ENCODE results near the gene SOX30.

Gene SOX30

GRCh38 chr5:157602505-157602904, 49.7 kb downstream of the SOX30 start:
- Histone ChIP-seq H3K4me1 (ENCODE audit: control insufficient read depth, insufficient read depth, low read length) (no peaks in the 10 kb centered on the region), H3K9ac (ENCODE audit: low read length) (no peak overlapping the region), H3K36me3 (ENCODE audit: control insufficient read depth, insufficient read depth, low read length, severe bottlenecking) (no peaks in the 10 kb centered on the region), H3K27me3 (replicated peaks; ENCODE audit: control insufficient read depth, insufficient read depth, low read length) (no peaks in the 10 kb centered on the region), H3K4me3 (ENCODE audit: low read length) (no peak overlapping the region), H3K9me3 (ENCODE audit: control insufficient read depth, low read length) (no peaks in the 10 kb centered on the region)
- DNase-seq (ENCODE audit: low read depth), result no peak

- no peaks in the 10 kb centered on the region for H3K4me1 ChIP-seq (ENCODE audit: control insufficient read depth, insufficient read depth, low read length)
- no peak overlapping the region for H3K4me3 ChIP-seq (ENCODE audit: low read length)
- H3K36me3 ChIP-seq (ENCODE audit: control insufficient read depth, insufficient read depth, low read length, severe bottlenecking), result no peaks in the 10 kb centered on the region
- H3K9me3 ChIP-seq (ENCODE audit: control insufficient read depth, low read length), result no peaks in the 10 kb centered on the region
- no peaks in the 10 kb centered on the region for H3K27me3 ChIP-seq (replicated peaks; ENCODE audit: control insufficient read depth, insufficient read depth, low read length)
- no peak for DNase-seq (ENCODE audit: low read depth)
- H3K9ac ChIP-seq (ENCODE audit: low read length), result no peak overlapping the region
These were observed 52.0 kb downstream of the SOX30 start for GRCh38 chr5:157600252-157600651.

- DNase-seq (ENCODE audit: low read depth), result no peak
- no peaks in the 10 kb centered on the region for H3K36me3 ChIP-seq (ENCODE audit: control insufficient read depth, insufficient read depth, low read length, severe bottlenecking)
- H3K4me3 ChIP-seq (ENCODE audit: low read length), result no peak overlapping the region
- H3K9me3 ChIP-seq (ENCODE audit: control insufficient read depth, low read length), result no peaks in the 10 kb centered on the region
- no peak overlapping the region for H3K9ac ChIP-seq (ENCODE audit: low read length)
- H3K27me3 ChIP-seq (replicated peaks; ENCODE audit: control insufficient read depth, insufficient read depth, low read length), result no peaks in the 10 kb centered on the region
- H3K4me1 ChIP-seq (ENCODE audit: control insufficient read depth, insufficient read depth, low read length), result no peaks in the 10 kb centered on the region
These were observed 52.7 kb downstream of the SOX30 start for GRCh38 chr5:157599565-157599964.

- no peak overlapping the region for H3K9ac ChIP-seq (ENCODE audit: low read length)
- no peak overlapping the region for H3K4me3 ChIP-seq (ENCODE audit: low read length)
- H3K36me3 ChIP-seq (ENCODE audit: control insufficient read depth, insufficient read depth, low read length, severe bottlenecking), result no peaks in the 10 kb centered on the region
- DNase-seq (ENCODE audit: low read depth), result no peak
- H3K4me1 ChIP-seq (ENCODE audit: control insufficient read depth, insufficient read depth, low read length), result no peaks in the 10 kb centered on the region
- H3K27me3 ChIP-seq (replicated peaks; ENCODE audit: control insufficient read depth, insufficient read depth, low read length), result no peaks in the 10 kb centered on the region
- H3K9me3 ChIP-seq (ENCODE audit: control insufficient read depth, low read length), result no peaks in the 10 kb centered on the region
These were observed 53.8 kb downstream of the SOX30 start for GRCh38 chr5:157598350-157598936.

GRCh38 chr5:157597277-157597676, 55.0 kb downstream of the SOX30 start:
- no peak for DNase-seq (ENCODE audit: low read depth)
- Histone ChIP-seq H3K36me3 (ENCODE audit: control insufficient read depth, insufficient read depth, low read length, severe bottlenecking) (no peaks in the 10 kb centered on the region), H3K4me1 (ENCODE audit: control insufficient read depth, insufficient read depth, low read length) (no peaks in the 10 kb centered on the region), H3K9me3 (ENCODE audit: control insufficient read depth, low read length) (no peaks in the 10 kb centered on the region), H3K9ac (ENCODE audit: low read length) (no peak overlapping the region), H3K4me3 (ENCODE audit: low read length) (no peak overlapping the region), H3K27me3 (replicated peaks; ENCODE audit: control insufficient read depth, insufficient read depth, low read length) (no peaks in the 10 kb centered on the region)

- H3K4me3 ChIP-seq (ENCODE audit: low read length), result no peak overlapping the region
- H3K9ac ChIP-seq (ENCODE audit: low read length), result no peak overlapping the region
- no peak for DNase-seq (ENCODE audit: low read depth)
- no peaks in the 10 kb centered on the region for H3K27me3 ChIP-seq (replicated peaks; ENCODE audit: control insufficient read depth, insufficient read depth, low read length)
- H3K36me3 ChIP-seq (ENCODE audit: control insufficient read depth, insufficient read depth, low read length, severe bottlenecking), result no peaks in the 10 kb centered on the region
- H3K4me1 ChIP-seq (ENCODE audit: control insufficient read depth, insufficient read depth, low read length), result no peaks in the 10 kb centered on the region
- H3K9me3 ChIP-seq (ENCODE audit: control insufficient read depth, low read length), result peaks cover 5% of the 10 kb centered on the region
These were observed 55.8 kb downstream of the SOX30 start for GRCh38 chr5:157596487-157596886.

GRCh38 chr5:157594675-157595459, 57.4 kb downstream of the SOX30 start:
- Histone ChIP-seq H3K4me3 (ENCODE audit: low read length) (no peak overlapping the region), H3K4me1 (ENCODE audit: control insufficient read depth, insufficient read depth, low read length) (no peaks in the 10 kb centered on the region), H3K27me3 (replicated peaks; ENCODE audit: control insufficient read depth, insufficient read depth, low read length) (no peaks in the 10 kb centered on the region), H3K9ac (ENCODE audit: low read length) (no peak overlapping the region), H3K9me3 (ENCODE audit: control insufficient read depth, low read length) (peaks cover 5% of the 10 kb centered on the region), H3K36me3 (ENCODE audit: control insufficient read depth, insufficient read depth, low read length, severe bottlenecking) (no peaks in the 10 kb centered on the region)
- no peak for DNase-seq (ENCODE audit: low read depth)

- peak; percentile 32 for DNase-seq (ENCODE audit: low read depth)
- Histone ChIP-seq H3K9ac (ENCODE audit: low read length) (no peak overlapping the region), H3K27me3 (replicated peaks; ENCODE audit: control insufficient read depth, insufficient read depth, low read length) (no peaks in the 10 kb centered on the region), H3K9me3 (ENCODE audit: control insufficient read depth, low read length) (peaks cover 5% of the 10 kb centered on the region), H3K36me3 (ENCODE audit: control insufficient read depth, insufficient read depth, low read length, severe bottlenecking) (no peaks in the 10 kb centered on the region), H3K4me3 (ENCODE audit: low read length) (no peak overlapping the region), H3K4me1 (ENCODE audit: control insufficient read depth, insufficient read depth, low read length) (no peaks in the 10 kb centered on the region)
These were observed 58.0 kb downstream of the SOX30 start for GRCh38 chr5:157594257-157594656.

- H3K4me3 ChIP-seq (ENCODE audit: low read length), result no peak overlapping the region
- H3K36me3 ChIP-seq (ENCODE audit: control insufficient read depth, insufficient read depth, low read length, severe bottlenecking), result no peaks in the 10 kb centered on the region
- H3K27me3 ChIP-seq (replicated peaks; ENCODE audit: control insufficient read depth, insufficient read depth, low read length), result no peaks in the 10 kb centered on the region
- H3K4me1 ChIP-seq (ENCODE audit: control insufficient read depth, insufficient read depth, low read length), result no peaks in the 10 kb centered on the region
- no peak overlapping the region for H3K9ac ChIP-seq (ENCODE audit: low read length)
- H3K9me3 ChIP-seq (ENCODE audit: control insufficient read depth, low read length), result peaks cover 5% of the 10 kb centered on the region
- DNase-seq (ENCODE audit: low read depth), result no peak
These were observed 59.0 kb downstream of the SOX30 start for GRCh38 chr5:157593052-157593757.

- no peaks in the 10 kb centered on the region for H3K4me1 ChIP-seq (ENCODE audit: control insufficient read depth, insufficient read depth, low read length)
- DNase-seq (ENCODE audit: low read depth), result no peak
- H3K4me3 ChIP-seq (ENCODE audit: low read length), result no peak overlapping the region
- no peaks in the 10 kb centered on the region for H3K36me3 ChIP-seq (ENCODE audit: control insufficient read depth, insufficient read depth, low read length, severe bottlenecking)
- no peaks in the 10 kb centered on the region for H3K27me3 ChIP-seq (replicated peaks; ENCODE audit: control insufficient read depth, insufficient read depth, low read length)
- no peak overlapping the region for H3K9ac ChIP-seq (ENCODE audit: low read length)
- peaks cover 5% of the 10 kb centered on the region for H3K9me3 ChIP-seq (ENCODE audit: control insufficient read depth, low read length)
These were observed 59.6 kb downstream of the SOX30 start for GRCh38 chr5:157592594-157592993.

GRCh38 chr5:157590478-157590877, 61.8 kb downstream of the SOX30 start:
- Histone ChIP-seq H3K9me3 (ENCODE audit: control insufficient read depth, low read length) (peaks cover 5% of the 10 kb centered on the region), H3K4me1 (ENCODE audit: control insufficient read depth, insufficient read depth, low read length) (no peaks in the 10 kb centered on the region), H3K9ac (ENCODE audit: low read length) (no peak overlapping the region), H3K4me3 (ENCODE audit: low read length) (no peak overlapping the region), H3K36me3 (ENCODE audit: control insufficient read depth, insufficient read depth, low read length, severe bottlenecking) (no peaks in the 10 kb centered on the region), H3K27me3 (replicated peaks; ENCODE audit: control insufficient read depth, insufficient read depth, low read length) (no peaks in the 10 kb centered on the region)
- DNase-seq (ENCODE audit: low read depth), result peak; percentile 16

All from adipocyte (in vitro differentiated cells).